ENCODE measurements around the gene EPSTI1. TPM values are rescaled to one million over a fixed set of nuclear protein-coding genes. Genes with fewer than 3 reads are reported as not detected.

EPSTI1 gene
- total and polyA plus RNA-seq, 4 experiments from 2014 or later: 11.4 to 19.4 (median 18.1) TPM

DNA sequence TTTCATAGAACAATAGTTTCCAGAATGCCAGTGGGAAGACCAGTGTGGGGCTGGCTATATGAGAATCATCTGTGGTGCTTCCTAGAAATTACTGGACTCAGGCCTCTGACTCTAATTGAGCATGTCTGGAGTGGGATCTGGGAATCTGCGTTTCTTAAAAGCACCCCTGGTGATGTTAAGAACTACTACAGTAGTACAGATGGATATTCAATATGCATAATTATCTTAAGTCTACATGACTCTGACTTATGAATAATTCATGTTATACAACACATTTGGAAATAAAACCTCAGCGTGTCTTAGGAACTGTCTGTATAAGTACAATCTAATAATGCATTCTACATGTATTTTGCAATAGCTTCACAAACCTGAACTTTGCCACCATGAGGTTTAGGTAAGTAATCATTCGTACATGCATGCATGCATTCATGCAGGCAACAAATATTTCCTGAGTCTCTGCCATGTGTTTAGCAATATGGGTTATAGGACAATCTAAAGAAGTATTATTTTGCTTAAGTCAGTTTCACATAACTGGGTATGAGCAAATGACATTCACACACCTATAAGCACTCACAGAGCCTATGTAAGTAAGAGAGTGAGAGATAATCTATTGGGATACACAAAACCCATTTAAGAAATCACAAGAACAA is 62.0 kb downstream of the EPSTI1 start:
- ChIA-PET CTCF (ENCODE audit: partially characterized antibody) (no interaction called here), POLR2A (ENCODE audit: partially characterized antibody) (no interaction called here)
- no peaks in the 10 kb centered on the region for H3K9me3 ChIP-seq (ENCODE audit: control insufficient read depth in 1 of 2, low read length in 2 of 2)
- Mint-ChIP-seq H3K27me3 (no peaks in the 10 kb centered on the region), H3K27ac (no peak overlapping the region), H3K9me3 (no peaks in the 10 kb centered on the region), H3K36me3 (peaks cover 47 to 55% of the 10 kb centered on the region in 2 donors), H3K4me3 (no peak overlapping the region), H3K4me1 (peaks cover 4 to 13% (median 7%) of the 10 kb centered on the region in 4 donors)
- H3K27ac ChIP-seq (ENCODE audit: low read depth, low read length): no peak overlapping the region
- no peak overlapping the region for H3K4me3 ChIP-seq (ENCODE audit: low read length in 2 of 2)
- no peaks in the 10 kb centered on the region for H3K27me3 ChIP-seq (ENCODE audit: insufficient read depth, low read length)
- intact Hi-C loops (cut with micrococcal nuclease): no loop called here
- H3K4me1 ChIP-seq (ENCODE audit: insufficient read depth, low read length): no peaks in the 10 kb centered on the region
- DNase-seq: no peak
- H3K36me3 ChIP-seq (ENCODE audit: insufficient read depth, low read length): peaks cover 15% of the 10 kb centered on the region

DNA sequence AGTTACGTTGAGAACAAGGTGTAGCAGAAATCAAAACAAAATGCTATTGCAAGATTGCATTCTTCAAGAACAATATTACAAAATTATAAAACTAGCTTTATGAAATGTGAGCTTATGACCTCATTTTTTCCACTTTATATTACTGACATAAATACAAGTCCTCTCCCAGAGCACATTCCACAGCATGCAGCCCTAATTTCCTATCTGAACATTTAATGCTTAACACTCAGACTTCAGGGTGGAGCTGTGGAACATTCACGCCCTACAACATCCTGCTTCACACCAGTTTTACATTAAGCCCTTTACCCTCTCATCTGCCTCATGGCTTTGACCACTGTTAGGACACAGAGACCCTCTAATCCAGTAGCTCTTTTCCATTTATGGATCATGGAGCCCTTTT is 65.5 kb downstream of the EPSTI1 start:
- Mint-ChIP-seq H3K27me3 (no peaks in the 10 kb centered on the region), H3K36me3 (peaks cover 59 to 67% of the 10 kb centered on the region in 2 donors), H3K9me3 (no peaks in the 10 kb centered on the region), H3K27ac (peak overlapping the region in 2 of 7 donors; percentile 16 to 33), H3K4me3 (no peak overlapping the region), H3K4me1 (peaks cover under 1 to 9% (median 5%) of the 10 kb centered on the region in 4 donors)
- Histone ChIP-seq H3K27ac (ENCODE audit: low read depth, low read length) (no peak overlapping the region), H3K4me3 (ENCODE audit: low read length in 2 of 2) (no peak overlapping the region), H3K4me1 (ENCODE audit: insufficient read depth, low read length) (no peaks in the 10 kb centered on the region), H3K36me3 (ENCODE audit: insufficient read depth, low read length) (peaks cover 24% of the 10 kb centered on the region), H3K9me3 (ENCODE audit: control insufficient read depth in 1 of 2, low read length in 2 of 2) (no peaks in the 10 kb centered on the region), H3K27me3 (ENCODE audit: insufficient read depth, low read length) (no peaks in the 10 kb centered on the region)
- DNase-seq: no peak
- intact Hi-C loops (cut with micrococcal nuclease): no loop called here
- POLR2A ChIA-PET (ENCODE audit: partially characterized antibody): no interaction called here
- CTCF ChIA-PET (ENCODE audit: partially characterized antibody): interaction anchor here (2.0 kb wide), 1 partner anchor 43 kb away, joined by 5 read pairs; no protein-coding TSS in a partner anchor

DNA sequence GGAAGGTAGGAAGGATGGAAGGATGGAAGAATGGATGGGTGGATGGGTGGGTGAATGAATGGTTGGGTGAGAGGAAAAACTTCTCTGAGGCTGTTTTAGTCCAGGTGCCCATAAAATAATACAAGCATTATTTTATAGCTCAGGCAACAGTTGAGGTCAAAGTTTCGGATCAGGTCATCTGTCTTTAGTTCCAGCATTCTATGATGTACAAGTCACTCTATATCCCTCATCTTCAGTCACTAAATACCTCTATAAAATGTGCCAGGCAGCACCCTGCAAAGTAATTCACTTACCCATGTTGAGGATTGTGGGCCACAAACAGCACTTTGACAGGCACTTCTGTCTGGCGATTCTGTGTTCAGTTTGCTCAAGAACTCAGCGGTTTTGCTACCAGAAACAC is 66.0 kb downstream of the EPSTI1 start:
- ChIA-PET POLR2A (ENCODE audit: partially characterized antibody) (no interaction called here), CTCF (ENCODE audit: partially characterized antibody) (interaction anchor here (2.0 kb wide), 1 partner anchor 44 kb away, joined by 5 read pairs; no protein-coding TSS in a partner anchor)
- peaks cover 5 to 11% (median 5%) of the 10 kb centered on the region in 4 donors for H3K4me1 Mint-ChIP-seq
- peak overlapping the region in 2 of 7 donors; percentile 9 to 43 for H3K27ac Mint-ChIP-seq
- Histone ChIP-seq H3K36me3 (ENCODE audit: insufficient read depth, low read length) (peaks cover 24% of the 10 kb centered on the region), H3K27ac (ENCODE audit: low read depth, low read length) (no peak overlapping the region), H3K4me3 (ENCODE audit: low read length in 2 of 2) (no peak overlapping the region), H3K4me1 (ENCODE audit: insufficient read depth, low read length) (no peaks in the 10 kb centered on the region), H3K9me3 (ENCODE audit: control insufficient read depth in 1 of 2, low read length in 2 of 2) (no peaks in the 10 kb centered on the region), H3K27me3 (ENCODE audit: insufficient read depth, low read length) (no peaks in the 10 kb centered on the region)
- no peak for DNase-seq
- intact Hi-C loops (cut with micrococcal nuclease): no loop called here
- no peaks in the 10 kb centered on the region for H3K9me3 Mint-ChIP-seq
- no peaks in the 10 kb centered on the region for H3K27me3 Mint-ChIP-seq
- H3K4me3 Mint-ChIP-seq: no peak overlapping the region
- H3K36me3 Mint-ChIP-seq: peaks cover 64 to 71% of the 10 kb centered on the region in 2 donors

DNA sequence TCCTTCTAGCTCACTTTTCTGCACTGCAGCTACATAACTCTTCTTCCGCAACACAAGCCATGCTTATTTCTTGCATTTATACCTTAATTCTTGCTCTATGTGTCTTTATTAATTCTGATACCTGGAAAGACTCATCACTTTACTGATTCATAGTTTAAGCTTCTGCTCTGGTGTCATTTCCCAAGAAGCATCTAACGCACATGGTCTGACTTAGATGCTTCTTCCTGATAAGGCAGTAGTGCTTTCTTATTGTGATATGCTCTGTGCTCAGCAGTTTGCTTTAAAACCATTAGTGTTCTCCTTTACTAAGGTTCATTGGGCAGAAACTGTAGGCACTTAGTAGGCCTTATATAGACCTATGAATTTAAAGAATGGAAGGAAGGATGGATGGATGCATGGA is 66.4 kb downstream of the EPSTI1 start:
- Histone ChIP-seq H3K4me1 (ENCODE audit: insufficient read depth, low read length) (no peaks in the 10 kb centered on the region), H3K9me3 (ENCODE audit: control insufficient read depth in 1 of 2, low read length in 2 of 2) (no peaks in the 10 kb centered on the region), H3K4me3 (ENCODE audit: low read length in 2 of 2) (no peak overlapping the region), H3K36me3 (ENCODE audit: insufficient read depth, low read length) (peaks cover 24% of the 10 kb centered on the region), H3K27ac (ENCODE audit: low read depth, low read length) (no peak overlapping the region), H3K27me3 (ENCODE audit: insufficient read depth, low read length) (no peaks in the 10 kb centered on the region)
- CTCF ChIA-PET (ENCODE audit: partially characterized antibody): interaction anchor here (2.0 kb wide), 1 partner anchor 44 kb away, joined by 5 read pairs; no protein-coding TSS in a partner anchor
- Mint-ChIP-seq H3K4me3 (no peak overlapping the region), H3K4me1 (peaks cover 5 to 11% (median 5%) of the 10 kb centered on the region in 4 donors), H3K27ac (peak overlapping the region in 2 of 7 donors; percentile 9 to 43), H3K27me3 (no peaks in the 10 kb centered on the region), H3K36me3 (peaks cover 68 to 73% of the 10 kb centered on the region in 2 donors), H3K9me3 (no peaks in the 10 kb centered on the region)
- intact Hi-C loops (cut with micrococcal nuclease): no loop called here
- no peak for DNase-seq
- POLR2A ChIA-PET (ENCODE audit: partially characterized antibody): no interaction called here

DNA sequence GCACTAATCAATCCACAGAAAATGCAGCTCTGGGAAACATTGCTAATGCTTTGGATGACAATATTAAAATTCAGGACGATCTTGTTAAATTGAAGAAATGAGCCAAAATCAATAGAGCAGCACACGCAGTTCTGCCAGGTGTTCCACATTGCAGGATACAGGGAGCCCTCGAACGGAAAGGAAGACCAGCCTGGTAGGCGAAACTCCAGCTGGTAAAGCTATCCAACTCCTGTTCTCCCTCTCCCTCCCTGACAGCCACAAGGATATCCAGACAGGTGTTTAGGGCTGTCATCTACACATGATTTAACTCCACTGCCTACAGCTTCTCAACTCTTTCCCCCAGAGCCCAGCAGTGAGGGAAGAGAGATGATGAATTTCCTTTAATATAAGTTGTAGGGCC is 67.7 kb downstream of the EPSTI1 start:
- Histone ChIP-seq H3K27ac (ENCODE audit: low read depth, low read length) (no peak overlapping the region), H3K9me3 (ENCODE audit: control insufficient read depth in 1 of 2, low read length in 2 of 2) (no peaks in the 10 kb centered on the region), H3K27me3 (ENCODE audit: insufficient read depth, low read length) (no peaks in the 10 kb centered on the region), H3K36me3 (ENCODE audit: insufficient read depth, low read length) (peaks cover 24% of the 10 kb centered on the region), H3K4me1 (ENCODE audit: insufficient read depth, low read length) (no peaks in the 10 kb centered on the region), H3K4me3 (ENCODE audit: low read length in 2 of 2) (no peak overlapping the region)
- DNase-seq: no peak
- Mint-ChIP-seq H3K27me3 (no peaks in the 10 kb centered on the region), H3K4me3 (no peak overlapping the region), H3K9me3 (no peaks in the 10 kb centered on the region), H3K27ac (no peak overlapping the region), H3K36me3 (peaks cover 78% of the 10 kb centered on the region in 2 donors), H3K4me1 (peaks cover 5 to 10% (median 5%) of the 10 kb centered on the region in 4 donors)
- POLR2A ChIA-PET (ENCODE audit: partially characterized antibody): no interaction called here
- intact Hi-C loops (cut with micrococcal nuclease): no loop called here
- CTCF ChIA-PET (ENCODE audit: partially characterized antibody): no interaction called here

DNA sequence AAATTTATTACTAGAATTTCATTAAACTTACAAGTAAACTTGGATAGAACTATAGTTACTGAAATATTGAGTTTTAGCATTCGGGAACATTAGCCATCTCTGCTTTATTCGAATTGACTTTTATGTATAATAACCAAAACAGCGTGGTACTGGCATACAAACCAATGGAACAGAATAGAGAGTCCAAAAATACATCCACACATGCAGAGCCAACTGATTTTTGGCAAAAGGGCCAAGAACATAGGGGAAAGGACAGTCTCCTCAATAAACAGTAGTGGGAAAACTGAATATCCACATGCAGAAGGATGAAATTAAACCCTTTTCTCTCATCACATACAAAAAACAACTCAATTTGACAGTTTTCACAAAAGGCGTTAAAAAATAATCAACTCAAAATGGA is 84.3 kb downstream of the EPSTI1 start:
- no peaks in the 10 kb centered on the region for H3K36me3 ChIP-seq (ENCODE audit: insufficient read depth, low read length)
- Mint-ChIP-seq H3K4me1 (peaks cover 0 to 4% (median 0%) of the 10 kb centered on the region in 4 donors), H3K9me3 (peaks cover 0 to under 1% (median 0%) of the 10 kb centered on the region in 8 donors), H3K4me3 (no peak overlapping the region), H3K27ac (no peak overlapping the region), H3K27me3 (no peaks in the 10 kb centered on the region), H3K36me3 (peaks cover 51 to 57% of the 10 kb centered on the region in 2 donors)
- no peaks in the 10 kb centered on the region for H3K9me3 ChIP-seq (ENCODE audit: control insufficient read depth in 1 of 2, low read length in 2 of 2)
- intact Hi-C loops (cut with micrococcal nuclease): no loop called here
- POLR2A ChIA-PET (ENCODE audit: partially characterized antibody): no interaction called here
- CTCF ChIA-PET (ENCODE audit: partially characterized antibody): interaction anchor here (1.0 kb wide), 1 partner anchor 11 kb away, joined by 3 read pairs; no protein-coding TSS in a partner anchor
- H3K27ac ChIP-seq (ENCODE audit: low read depth, low read length): no peak overlapping the region
- H3K4me3 ChIP-seq (ENCODE audit: low read length in 2 of 2): no peak overlapping the region
- DNase-seq: no peak
- no peaks in the 10 kb centered on the region for H3K4me1 ChIP-seq (ENCODE audit: insufficient read depth, low read length)
- H3K27me3 ChIP-seq (ENCODE audit: insufficient read depth, low read length): no peaks in the 10 kb centered on the region

DNA sequence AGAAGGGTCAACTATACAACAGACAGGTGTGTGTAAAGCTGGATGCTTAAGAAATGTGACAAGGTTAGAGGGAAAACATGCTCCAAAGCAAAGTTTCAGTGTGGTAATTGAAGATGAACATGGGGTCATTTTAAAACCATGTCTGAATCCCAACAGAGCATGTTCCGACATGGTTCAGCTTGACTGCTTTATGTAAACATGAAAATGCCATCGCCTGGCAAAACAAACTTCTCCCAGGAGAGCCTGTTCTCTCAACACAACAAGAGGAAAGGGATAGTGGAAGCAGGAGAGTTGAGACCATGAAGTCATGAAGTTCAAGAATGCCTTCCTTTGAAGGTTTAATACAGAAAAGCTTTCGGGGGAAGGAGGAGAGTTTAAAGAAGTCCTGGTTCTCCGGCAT is 85.8 kb downstream of the EPSTI1 start:
- H3K36me3 Mint-ChIP-seq: peaks cover 49 to 54% of the 10 kb centered on the region in 2 donors
- Histone ChIP-seq H3K27ac (ENCODE audit: low read depth, low read length) (no peak overlapping the region), H3K36me3 (ENCODE audit: insufficient read depth, low read length) (no peaks in the 10 kb centered on the region), H3K4me3 (ENCODE audit: low read length in 2 of 2) (no peak overlapping the region), H3K4me1 (ENCODE audit: insufficient read depth, low read length) (no peaks in the 10 kb centered on the region), H3K27me3 (ENCODE audit: insufficient read depth, low read length) (no peaks in the 10 kb centered on the region), H3K9me3 (ENCODE audit: control insufficient read depth in 1 of 2, low read length in 2 of 2) (no peaks in the 10 kb centered on the region)
- POLR2A ChIA-PET (ENCODE audit: partially characterized antibody): no interaction called here
- CTCF ChIA-PET (ENCODE audit: partially characterized antibody): no interaction called here
- DNase-seq: no peak
- peak overlapping the region in 1 of 7 donors; percentile 18 for H3K27ac Mint-ChIP-seq
- no peak overlapping the region for H3K4me3 Mint-ChIP-seq
- intact Hi-C loops (cut with micrococcal nuclease): no loop called here
- H3K27me3 Mint-ChIP-seq: no peaks in the 10 kb centered on the region
- peaks cover 0 to 3% (median under 1%) of the 10 kb centered on the region in 4 donors for H3K4me1 Mint-ChIP-seq
- H3K9me3 Mint-ChIP-seq: no peaks in the 10 kb centered on the region

Data from CD4-positive, alpha-beta memory T cell (primary cell).